ENCODE data around the gene RUNX1.
A peak's percentile ranks its signal among the peaks of the same experiment; 100 is the strongest.

RUNX1 gene

DNA sequence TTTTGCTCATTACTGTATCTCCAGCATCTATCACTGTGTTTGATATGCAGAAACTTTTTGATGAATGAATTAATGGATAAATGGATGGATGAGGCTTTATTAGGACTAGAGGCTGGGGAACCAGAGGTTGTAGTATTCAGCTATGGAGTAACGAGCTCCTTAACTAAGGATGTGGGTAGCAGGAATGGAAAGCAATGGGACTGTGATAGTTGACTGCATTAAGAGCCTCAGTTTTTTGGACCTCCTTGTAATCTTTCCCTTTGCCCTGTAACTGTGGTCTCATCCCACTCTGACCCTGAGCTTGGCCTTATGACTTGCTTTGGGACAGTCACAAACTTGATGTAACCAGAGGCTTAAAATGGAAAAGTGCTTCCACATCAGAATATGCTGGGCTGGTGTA lies 9.0 kb upstream of the RUNX1 start:
- no peak for DNase-seq

DNA sequence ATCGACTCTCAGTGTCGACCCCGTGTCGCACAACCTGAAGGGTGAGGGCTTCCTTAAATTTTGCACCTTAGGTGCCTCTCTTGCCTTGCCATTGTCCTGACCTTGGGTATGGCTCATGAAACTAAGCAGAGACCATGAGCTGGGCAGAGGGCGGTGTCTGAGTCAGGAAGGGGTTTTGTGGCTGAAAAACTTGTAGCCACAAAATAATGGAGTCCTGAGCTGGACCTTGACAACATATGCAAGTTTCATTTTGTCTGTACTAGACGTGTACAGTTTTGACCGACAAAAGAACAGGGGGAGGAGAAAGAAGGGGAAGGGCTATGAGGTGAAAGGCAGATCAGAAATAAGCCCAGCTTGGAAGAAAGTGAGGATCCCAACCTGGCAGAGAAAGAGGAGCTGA lies 8.3 kb upstream of the RUNX1 start:
- no peak for DNase-seq

DNA sequence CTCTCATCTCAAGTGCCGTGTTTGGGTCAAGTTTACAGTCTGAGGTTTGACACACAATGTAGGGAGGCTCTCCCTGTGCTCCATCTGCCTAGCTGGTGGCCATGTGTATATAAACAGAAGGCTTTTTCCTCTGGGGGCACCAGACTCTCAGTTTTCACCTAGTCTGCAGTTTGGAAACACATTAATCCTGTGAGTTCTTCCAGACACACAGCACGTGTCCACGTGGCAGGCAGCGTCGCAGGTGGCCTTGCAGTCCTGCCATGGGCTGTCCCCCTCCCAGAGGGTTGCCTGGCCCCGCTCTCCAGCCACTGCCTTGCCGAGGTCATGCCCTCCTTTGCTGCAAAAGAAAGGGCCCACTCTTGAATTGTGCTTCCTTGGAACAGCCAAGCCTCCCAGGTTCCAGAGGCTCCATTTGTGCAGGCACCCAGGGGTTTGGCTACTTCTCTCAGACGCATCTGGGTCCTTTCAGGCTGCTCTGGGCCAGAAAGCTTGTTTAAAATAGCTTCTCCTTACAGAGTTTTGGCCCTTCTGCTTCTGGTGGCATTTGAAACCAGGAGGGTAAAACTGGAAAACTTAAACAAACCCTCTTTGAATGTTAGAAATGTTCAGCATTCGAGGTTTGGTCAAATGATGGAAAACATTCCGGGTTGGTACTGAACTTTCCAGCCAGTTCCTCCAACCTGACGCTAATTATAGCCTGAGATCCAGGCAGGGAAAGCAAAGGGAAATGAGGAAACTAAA lies 4.4 kb upstream of the RUNX1 start:
- DNase-seq = peak; percentile 38

DNA sequence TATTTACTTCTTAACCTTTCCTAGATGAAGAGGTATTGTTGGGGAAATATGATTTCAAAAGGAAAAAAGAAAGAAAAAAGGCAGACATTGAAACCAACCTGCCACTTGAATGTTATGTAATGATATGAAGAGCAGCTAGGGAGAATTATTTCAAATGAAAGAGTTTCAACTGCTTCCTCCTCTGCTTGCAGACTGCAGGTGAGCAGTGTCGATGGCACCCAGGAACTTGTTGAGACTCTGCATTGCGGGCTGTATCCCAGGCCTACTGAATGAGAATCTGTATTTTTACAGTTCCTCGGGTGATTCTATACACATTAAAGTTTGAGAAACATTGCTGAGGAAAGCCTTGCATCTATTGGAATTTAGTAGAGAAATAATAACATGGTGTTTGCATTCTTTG lies 3.7 kb upstream of the RUNX1 start:
- no peak for DNase-seq

DNA sequence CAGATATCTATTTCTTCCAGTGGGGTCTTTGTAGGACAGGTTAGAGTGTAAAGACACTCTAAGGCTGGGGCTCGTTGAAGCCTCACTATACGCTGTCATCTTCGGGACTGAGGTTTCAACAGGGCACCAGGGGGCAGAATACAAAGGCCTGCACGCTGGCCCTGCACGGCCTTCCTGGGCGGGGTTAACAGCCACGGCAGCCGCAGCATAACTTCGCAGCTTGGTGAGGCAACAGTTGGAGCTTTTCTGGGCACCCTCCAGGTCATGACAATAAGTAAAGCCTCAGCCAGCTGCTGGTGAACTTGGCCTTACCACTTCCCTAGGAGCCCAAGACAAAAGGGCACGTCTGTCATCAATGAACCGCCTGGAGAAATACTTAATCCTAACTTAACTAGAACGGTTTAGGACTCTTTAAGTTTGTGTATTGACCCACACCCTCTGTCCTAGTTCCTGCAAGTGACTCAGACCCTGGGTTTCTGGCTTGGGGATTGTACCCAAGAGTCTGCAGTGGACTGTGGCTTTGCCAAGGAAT lies 2.3 kb upstream of the RUNX1 start:
- DNase-seq = peak; percentile 70

DNA sequence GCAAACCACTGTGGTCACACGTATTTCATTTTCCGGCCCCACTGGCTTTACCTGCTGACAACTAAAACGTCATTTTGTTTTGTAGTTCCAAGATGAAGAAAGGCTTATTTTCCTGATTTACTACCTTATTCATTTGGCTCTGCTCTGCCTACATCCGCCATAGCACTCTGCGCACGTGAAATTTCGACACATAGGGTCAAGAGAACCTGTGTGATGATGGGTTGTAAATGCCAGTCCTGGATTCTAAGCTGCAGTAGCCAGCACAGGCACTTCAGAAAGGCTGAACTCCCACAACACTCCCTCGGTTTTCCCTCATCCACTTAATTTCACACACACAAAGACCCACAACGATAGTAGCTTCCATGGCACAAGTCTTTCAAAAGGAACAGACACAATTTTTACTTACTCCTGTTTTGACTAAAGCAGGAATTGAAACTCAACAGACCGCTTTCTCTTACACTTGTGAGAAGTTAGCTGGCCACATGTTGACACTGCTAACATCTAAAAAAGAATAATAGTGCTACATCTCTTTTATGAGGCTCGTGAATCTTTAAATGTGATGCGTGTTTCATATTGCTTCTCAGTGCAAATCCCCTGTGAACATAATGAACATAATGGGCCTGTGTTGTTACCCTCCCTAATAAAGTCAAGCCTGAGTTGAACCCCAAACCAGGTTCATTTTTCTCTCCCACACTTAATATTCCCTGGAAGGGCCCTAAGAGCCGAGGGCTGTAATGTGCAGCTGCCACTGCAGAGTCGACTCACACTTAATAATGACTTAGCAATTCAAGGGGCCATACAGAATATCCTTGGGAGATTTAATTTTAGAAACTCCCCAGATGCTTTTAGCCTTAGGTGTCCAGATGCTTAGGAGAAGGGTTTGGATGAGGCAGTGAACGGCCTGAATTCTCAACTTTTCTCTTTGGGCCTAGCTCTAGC lies 1.5 kb upstream of the RUNX1 start:
- DNase-seq = no peak

DNA sequence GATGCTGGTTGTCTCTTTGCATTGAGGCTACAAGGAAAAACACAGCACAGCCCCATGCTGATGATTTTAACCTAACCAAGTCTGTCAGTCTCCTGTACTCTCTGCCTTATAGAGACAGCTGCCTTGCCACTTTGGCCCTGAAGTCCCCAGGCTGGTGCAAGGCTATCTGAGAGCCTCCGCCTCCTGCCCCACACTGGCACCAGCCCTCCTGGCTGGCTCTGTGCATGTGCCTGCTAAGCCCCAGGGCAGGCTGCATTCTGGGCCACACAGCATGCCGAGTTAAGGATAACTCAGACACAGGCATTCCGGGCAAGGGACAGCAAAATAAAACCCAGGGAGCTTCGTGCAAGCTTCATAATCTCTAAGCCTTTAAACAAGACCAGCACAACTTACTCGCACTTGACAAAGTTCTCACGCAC lies 910 bp downstream of the RUNX1 start:
- peak; percentile 43 for DNase-seq

DNA sequence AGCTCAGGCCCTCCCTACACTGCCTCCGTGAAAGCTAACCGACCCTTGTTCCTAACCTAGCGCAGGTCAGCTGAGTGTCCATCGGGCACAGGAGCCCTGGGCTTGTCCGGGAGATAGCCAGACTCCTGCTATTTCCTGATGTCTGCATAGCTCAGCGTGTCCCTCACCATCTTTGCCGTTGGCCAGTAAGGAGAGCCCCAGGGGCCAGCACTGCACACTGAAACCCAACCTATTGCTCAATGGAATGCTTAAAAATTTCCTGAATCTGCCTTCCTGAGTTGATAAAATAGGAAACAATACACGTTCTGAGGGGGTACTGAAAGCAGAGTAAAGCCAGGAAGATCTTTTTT lies 2.2 kb downstream of the RUNX1 start:
- DNase-seq = no peak

DNA sequence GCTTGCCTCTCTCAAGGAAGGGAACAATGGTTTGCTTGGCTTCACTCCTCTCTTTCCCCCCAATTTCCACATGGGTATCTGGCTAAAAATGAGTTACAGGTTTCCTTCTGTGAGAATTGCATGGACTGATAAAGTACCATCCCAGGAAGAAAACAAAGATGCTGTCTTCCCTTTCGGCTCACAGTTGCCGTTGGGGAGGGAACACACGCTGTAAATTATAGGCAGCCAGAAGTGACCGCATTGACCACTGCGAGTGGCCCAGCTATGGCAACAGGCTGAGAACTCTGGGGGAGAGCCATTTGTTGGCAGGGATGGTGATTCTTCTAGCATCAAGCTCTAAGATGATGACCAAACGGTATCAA lies 2.9 kb downstream of the RUNX1 start:
- no peak for DNase-seq

DNA sequence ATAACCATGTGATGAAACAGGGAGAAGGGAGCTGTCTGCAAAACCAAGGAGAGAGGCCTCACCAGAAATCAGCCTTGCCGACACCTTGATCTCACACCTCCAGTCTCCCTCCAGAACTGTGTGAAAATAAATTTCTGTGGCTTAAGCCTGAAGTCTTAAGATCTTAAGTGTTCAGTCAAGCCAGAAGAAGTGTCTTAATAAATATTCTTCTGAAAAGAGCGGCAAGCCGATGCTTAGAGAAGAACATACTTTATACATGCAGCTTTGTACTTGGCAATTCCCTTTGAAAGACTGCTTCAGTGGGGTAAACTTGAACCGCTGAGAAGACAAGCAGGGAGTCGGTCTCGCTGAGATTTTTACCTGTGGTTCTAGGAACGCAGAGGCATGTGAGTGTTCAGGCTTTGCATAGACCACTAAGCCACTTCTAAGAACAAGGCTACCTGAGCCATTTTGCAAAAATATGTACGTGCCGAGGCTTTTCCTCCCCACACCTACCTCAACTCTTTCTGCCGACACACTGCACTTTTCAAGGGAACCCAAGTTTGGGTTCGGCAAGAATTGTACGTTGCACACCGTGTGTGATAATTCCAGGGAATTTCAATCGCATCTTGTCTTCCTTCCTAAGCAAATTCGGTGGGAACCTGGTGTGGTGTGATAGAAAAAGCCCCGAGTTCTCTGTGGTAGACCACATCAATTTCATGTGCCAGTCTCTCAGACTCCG lies 3.4 kb downstream of the RUNX1 start:
- DNase-seq = no peak

DNA sequence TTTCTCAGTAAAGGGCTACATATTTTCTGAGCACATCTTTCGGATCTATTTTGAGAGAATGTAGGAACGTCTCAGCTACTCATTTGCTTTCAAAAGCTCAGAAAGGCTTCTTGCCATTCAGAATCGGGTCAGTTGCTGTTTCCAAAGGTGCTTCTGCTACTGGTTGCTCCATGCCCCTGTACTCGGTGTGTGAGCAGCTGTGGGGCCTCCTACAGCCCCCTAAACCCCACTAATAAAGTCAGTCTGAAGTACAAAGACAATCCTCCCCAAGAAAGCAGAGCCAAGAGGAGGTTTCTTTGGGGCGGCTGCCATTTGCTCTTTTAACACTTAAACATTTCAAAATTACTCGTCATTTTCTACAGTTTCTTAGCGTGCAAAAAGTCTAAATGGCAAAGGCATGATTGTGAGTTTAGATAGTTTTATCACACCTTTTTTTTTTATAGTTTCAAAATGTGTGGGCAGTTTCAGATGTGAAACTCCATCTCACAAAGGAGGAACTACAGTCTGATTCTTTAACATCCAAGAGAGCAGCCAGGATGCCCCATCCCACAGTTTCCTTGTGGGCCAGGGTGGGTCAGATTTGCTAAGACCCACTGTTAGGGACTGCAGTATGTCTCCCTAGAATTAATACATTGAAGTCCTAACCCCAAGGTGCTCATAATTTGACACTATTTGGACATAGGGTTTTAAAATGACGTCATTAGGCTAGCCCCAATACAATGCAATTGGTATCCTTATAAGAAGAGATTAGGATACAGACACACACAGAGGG lies 4.1 kb downstream of the RUNX1 start:
- DNase-seq = no peak

DNA sequence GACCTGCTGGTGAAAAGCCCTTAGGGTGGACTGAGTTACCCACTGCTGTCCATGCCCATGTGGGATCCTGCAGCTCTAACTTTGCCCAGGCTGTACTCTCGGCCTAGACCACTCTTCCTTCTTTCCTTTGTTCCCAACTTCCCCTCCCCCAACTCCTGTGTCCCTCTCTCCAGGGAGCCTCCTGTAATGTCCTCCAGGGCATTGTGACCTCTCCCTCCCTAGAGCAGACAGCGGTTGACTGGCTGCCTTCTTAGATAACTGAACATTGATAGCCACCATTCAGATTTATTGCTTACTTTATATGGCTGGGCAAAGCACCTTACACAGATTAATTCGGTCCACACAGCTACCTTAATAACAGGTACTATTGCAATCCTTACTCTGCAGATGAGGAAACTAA lies 5.0 kb downstream of the RUNX1 start:
- no peak for DNase-seq

DNA sequence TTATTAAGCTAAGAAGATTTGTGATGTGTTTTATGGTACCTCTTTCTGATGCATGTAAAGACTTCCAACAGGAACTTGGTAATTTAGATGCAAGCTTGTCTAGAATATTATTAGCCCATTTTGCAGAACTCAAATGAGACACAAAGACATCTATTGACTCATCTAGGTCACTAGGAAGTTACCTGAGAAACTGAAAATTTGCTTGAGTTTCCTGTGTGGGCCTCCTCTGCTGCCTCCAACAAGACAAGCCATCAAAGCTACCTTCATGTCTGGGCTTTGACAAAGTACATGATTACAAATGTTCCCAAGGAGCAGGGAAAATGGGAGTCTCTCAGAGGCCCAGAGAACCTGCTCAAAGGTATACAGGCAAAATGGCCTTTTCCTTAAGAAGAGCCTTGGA lies 5.6 kb downstream of the RUNX1 start:
- no peak for DNase-seq

DNA sequence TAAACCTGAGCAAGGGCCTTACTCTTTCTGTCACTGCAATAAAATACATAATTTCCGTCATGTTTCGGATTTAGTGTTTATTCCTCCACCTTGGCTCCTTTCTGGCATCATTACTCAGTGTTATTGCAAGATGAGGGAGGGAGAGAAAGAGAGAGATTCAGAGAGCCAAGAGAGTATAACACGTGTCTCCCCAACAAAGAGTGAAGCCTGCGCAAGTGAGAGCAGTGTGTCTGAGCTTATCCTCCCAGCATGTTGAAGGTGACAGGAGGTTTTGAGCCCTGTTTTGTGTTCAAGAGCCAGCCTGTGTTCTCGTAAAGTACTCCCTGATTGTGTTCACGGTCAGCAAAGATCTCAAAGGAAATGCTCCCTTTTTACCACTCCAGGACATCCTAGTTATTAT lies 6.3 kb downstream of the RUNX1 start:
- DNase-seq = no peak

DNA sequence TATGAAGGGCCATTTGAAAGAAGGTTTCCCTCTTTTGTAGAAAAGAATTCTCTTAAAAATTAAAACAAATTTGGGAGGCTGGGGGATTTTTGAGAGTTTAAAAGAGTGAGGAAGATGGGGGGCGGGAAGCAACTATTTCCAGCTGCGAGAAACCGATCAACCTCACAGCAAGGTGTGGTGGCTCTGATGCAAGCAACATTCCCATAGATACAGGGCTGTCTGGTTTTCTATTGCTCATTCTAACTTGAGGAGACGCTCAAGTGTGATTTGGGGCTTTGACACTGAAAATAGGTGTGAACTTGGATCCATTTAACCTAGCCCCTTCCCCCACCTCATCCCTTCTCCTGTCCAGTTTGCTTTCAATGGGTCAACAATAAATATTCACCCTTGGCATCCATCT lies 7.2 kb downstream of the RUNX1 start:
- DNase-seq = no peak

DNA sequence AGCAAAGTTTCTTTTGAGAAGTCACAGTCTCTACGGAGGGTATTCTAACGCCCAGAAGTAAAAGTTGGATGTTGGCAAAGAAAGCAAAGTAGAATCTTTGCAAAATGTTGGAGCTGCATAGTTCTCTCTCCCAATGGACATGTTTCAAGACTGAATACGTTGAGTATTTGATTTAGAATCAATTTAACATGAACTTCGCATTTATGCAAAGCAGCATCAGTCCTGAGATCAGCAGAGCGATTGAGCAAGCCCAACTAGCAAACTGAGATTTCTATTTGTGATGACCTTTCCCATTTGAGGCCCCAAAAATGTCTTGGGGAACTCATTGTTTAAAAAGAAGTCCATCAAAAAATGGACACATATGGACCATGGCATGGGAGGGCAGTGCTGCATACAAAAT lies 8.0 kb downstream of the RUNX1 start:
- no peak for DNase-seq

DNA sequence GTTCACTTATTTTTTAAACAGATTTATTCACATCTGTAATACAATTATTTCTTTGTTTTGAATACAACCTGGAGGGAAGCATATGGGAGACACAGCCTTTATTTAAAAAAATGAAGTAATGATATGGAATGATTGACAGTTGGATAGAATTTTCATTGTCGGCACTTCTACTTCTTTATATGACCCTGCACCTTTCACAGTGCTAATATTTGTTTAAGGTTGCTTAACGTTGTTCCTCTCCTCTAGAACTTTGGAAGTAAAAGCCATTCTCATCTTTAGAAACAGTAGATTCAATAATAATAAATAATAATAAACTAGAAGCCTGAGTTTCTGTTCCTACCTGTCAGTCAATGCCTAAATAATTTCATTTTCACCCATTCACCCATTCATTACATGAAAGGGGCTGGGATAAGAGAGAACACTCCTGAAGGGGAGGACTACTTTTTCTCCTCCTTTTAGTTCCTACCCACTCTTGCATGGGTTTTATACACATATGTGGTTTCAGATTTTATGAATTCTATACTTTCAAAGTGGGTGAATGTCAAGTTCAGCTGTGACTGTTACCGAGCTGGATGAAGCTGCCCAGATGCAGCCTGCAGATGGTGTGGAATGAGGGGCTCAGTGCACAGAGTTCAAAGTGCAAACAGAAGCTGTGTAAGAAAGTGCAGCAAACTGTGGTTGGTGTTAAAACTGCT lies 9.4 kb downstream of the RUNX1 start:
- no peak for DNase-seq

DNA sequence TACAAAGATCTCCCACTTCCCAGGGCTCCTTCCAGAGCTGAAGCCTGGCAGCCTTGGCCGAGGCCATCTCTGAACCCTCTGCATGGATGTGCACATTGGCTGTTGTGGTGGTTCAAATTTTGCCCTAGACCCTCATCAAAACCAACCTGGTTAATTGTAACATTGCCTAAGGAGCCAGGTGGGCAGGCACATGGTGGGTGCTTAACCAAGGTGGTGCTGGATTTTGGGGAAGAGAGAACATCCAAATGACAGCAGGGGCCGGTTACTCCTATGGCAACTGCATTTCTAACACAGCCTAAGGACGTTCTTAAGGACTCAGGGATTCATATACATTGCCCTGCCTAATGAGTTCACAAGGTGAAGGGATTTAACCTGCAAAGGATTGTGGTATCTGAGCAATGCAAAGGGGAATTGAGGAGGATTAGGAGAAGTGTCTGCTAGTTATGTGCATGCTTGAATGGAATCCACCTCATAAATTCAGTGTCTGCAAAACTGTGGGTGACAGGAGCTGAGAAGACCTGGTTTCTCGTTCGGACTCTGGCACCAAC lies 10.3 kb downstream of the RUNX1 start:
- DNase-seq = no peak

DNA sequence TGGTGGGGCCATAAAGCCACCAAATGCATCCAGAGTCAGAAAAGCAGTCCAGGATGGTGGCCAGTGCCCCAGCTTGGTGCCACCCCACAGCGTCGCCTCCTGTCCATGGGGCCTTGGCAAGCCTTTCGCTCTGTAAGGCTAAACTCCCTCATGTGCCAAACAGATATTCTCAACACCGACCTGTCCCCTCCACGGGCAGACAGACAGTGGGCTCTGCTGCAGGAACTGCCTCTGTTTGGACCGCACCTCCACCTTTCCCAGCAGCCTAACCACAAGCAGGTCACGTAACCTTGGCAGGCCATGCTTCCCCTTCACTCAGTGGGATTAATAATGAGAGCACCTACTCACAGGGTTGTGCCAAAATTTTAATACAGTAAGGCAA lies 11.7 kb downstream of the RUNX1 start:
- DNase-seq = no peak

DNA sequence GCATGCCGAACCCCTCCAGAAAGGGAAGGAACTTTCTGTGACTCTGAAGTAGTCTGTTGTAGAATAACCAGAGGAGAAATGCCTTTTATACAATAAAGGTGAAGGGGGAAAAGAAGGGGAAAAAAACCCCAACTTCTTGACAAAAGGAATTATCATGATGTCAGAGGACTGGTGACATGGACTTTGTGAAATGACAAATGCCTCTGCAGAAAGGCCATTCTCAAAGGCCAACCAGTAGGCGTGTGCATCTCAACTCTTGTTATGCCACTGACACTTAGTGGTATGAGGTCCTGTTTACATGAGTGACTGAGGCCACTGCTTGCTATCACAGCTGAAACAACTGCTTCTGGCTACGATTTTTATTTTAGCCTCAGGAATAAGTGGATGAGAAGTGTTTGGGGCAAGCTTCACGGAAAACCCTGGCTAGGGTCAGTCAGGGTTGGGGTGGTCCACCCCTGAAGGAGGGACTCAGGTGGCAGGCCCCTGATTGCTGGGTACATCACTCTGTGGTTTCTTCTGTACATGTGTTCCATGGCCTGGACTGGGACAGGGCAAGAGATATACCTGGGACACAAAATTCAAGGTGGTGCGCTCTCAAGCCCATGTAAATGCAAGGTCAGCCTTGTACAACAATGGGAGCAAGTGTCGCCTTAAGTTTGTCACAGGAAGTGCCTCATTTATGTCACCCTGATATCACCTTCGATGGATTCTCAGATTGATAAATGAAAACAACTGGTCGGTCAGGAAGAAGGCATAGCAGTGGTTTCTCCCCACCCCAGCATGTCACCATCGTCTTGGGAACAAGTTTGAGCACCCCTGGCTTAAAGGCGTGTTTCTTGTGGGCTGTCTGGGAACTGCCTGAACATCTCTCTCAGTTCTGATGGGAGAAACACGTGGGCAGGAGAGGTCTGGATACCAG lies 12.4 kb downstream of the RUNX1 start:
- no peak for DNase-seq

DNA sequence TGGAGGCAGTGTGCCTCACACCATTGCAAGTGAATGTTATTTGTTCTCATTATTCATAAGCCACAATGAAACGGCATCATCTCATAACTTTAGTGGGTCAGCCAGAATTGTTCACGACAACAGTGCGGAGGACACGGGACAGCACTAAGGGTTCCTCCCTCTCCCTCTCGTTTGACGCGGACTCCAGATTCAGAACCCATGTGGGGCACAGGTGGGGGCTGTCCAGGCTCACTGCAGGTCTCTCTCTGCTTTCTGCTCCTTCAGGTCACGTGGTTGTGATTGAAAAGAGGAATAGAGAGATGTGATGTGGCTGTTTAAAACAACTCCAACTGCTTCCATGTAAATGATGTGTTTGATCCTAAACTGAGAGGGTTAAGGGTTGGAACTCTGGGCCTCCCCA lies 13.5 kb downstream of the RUNX1 start:
- no peak for DNase-seq

Measured in retina (tissue), 1 donor.